CD4-positive, alpha-beta T cell treated with Interleukin-17A for 4 hours (primary cell): ENCODE data around the gene NSMF.

Experiments used
- DNase-seq: peaks from one replicate; pipeline ENCODE4 v3.0.0-alpha.2; 2020; ENCODE audit warnings: mixed read lengths

NSMF gene

GRCh38 chr9:137444106-137444790 lies 14.9 kb downstream of the NSMF start:
- DNase-seq = no peak

- DNase-seq = no peak
Measured at GRCh38 chr9:137441935-137442321, 17.2 kb downstream of the NSMF start.

GRCh38 chr9:137441289-137441934 lies 17.7 kb downstream of the NSMF start, which contains the start of gene ENTPD8:
TSS of gene ENTPD8 (minus strand) at chr9:137441357. CDS start at chr9:137438285, 3,072 bp downstream.
- DNase-seq = peak; percentile 35

- peak; percentile 2 for DNase-seq
Measured at GRCh38 chr9:137439158-137439714, 19.9 kb downstream of the NSMF start.

- no peak for DNase-seq
Measured at GRCh38 chr9:137438591-137439157, 20.5 kb downstream of the NSMF start.

GRCh38 chr9:137437691-137438590 lies 21.2 kb downstream of the NSMF start:
- no peak for DNase-seq

- DNase-seq = no peak
Measured at GRCh38 chr9:137436761-137437600, 22.2 kb downstream of the NSMF start.

GRCh38 chr9:137435980-137436760 lies 23.0 kb downstream of the NSMF start:
- DNase-seq = no peak

GRCh38 chr9:137435381-137435891 lies 23.7 kb downstream of the NSMF start:
- DNase-seq = peak; percentile 1

- no peak for DNase-seq
Measured at GRCh38 chr9:137434498-137435380, 24.4 kb downstream of the NSMF start.

GRCh38 chr9:137433916-137434431 lies 25.2 kb downstream of the NSMF start:
- no peak for DNase-seq

- DNase-seq = no peak
Measured at GRCh38 chr9:137433349-137433915, 25.7 kb downstream of the NSMF start.

- DNase-seq = no peak
Measured at GRCh38 chr9:137432687-137433348, 26.3 kb downstream of the NSMF start.

- DNase-seq = no peak
Measured at GRCh38 chr9:137431416-137431931, 27.7 kb downstream of the NSMF start.

GRCh38 chr9:137430723-137431415 lies 28.3 kb downstream of the NSMF start:
- no peak for DNase-seq

GRCh38 chr9:137429974-137430722 lies 29.0 kb downstream of the NSMF start:
- DNase-seq = no peak

- no peak for DNase-seq
Measured at GRCh38 chr9:137429546-137429890, 29.6 kb downstream of the NSMF start.
